Measurements from ENCODE around the gene IL16.

The IL16 gene

DNA sequence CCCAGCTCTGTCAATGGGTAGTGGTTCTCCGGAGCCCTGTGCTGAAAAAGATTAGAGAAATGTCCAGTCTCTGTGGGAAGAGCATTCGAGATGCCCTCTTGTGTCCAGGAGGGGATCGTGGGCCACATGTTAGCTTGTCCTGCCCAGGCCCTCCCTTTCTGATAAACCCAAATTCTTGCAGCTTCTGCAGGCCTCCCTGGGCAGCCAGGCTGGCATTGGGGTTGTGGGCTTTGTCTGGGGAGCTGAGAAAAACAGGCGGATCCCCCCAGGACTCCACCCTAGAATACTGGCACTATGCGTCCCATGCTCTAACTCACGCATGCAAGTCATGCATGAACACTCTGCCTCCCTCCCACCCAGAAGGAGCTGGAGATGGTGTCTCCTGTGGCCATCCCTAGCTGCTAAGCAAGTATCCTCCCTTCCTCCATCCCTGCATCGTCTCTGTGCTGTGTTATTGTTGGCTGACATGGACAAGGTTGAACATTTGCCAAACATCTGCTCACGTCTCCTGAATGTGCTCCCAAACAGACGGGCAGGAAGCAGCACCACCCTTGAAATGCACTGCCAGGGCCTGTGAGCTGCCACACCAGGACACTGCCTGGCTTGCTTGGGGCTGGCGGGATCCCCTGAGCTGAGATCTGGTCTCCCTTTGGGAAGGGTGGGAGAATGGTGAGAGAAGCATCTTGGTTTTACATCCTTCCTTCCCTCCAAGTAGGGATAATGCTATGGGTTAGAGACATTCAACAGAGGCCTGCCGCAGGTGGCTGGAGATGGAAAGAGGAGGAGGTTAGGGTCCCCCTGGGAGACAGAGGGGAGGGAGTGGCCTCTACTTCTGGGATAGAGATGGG lies 36.1 kb upstream of the IL16 start:
- no peak for TF ChIP-seq CTCF (IDR thresholded peaks at IDR 0.05; ENCODE audit: low read length)
- TF ChIP-seq EZH2phosphoT487 (IDR thresholded peaks at IDR 0.05; ENCODE audit: low read length), result no peak
- TF ChIP-seq EZH2 (optimal IDR thresholded peaks at IDR 0.05; ENCODE audit: low read depth, low read length), result no peak
- Histone ChIP-seq H3K27ac (ENCODE audit: low read length) (peak overlapping the region; percentile 1; the same call in 1 of the 2 replicates), H3K27me3 (replicated peaks; ENCODE audit: insufficient read depth, low read length) (no peaks in the 10 kb centered on the region), H3K79me2 (ENCODE audit: low read length) (no peaks in the 10 kb centered on the region), H3K36me3 (replicated peaks; ENCODE audit: insufficient read depth, low read length) (no peaks in the 10 kb centered on the region), H3K9me2 (replicated peaks; ENCODE audit: insufficient read depth, low read length) (no peaks in the 10 kb centered on the region), H4K20me1 (ENCODE audit: insufficient read depth, low read length) (no peaks in the 10 kb centered on the region), H3F3A (ENCODE audit: insufficient read depth, low read length) (peaks cover 7% of the 10 kb centered on the region; the same call in 1 of the 2 replicates), H3K4me2 (ENCODE audit: low read depth, low read length) (no peak overlapping the region), H3K4me3 (ENCODE audit: low read length) (no peak overlapping the region), H3K9me3 (replicated peaks; ENCODE audit: insufficient read depth, low read length) (no peaks in the 10 kb centered on the region), H2AFZ (ENCODE audit: low read length) (peak overlapping the region; percentile 21; the same call in 1 of the 2 replicates), H3K9ac (ENCODE audit: low read length) (no peak overlapping the region), H3K4me1 (ENCODE audit: low read length) (peaks cover 26% of the 10 kb centered on the region)
- DNase-seq, result no peak

- Histone ChIP-seq H3K4me1 (ENCODE audit: low read length) (peaks cover 26% of the 10 kb centered on the region), H4K20me1 (ENCODE audit: insufficient read depth, low read length) (no peaks in the 10 kb centered on the region), H3K27ac (ENCODE audit: low read length) (peak overlapping the region; percentile 1; the same call in 1 of the 2 replicates), H3K4me2 (ENCODE audit: low read depth, low read length) (peak overlapping the region; percentile 29; the same call in 1 of the 2 replicates), H3K27me3 (replicated peaks; ENCODE audit: insufficient read depth, low read length) (no peaks in the 10 kb centered on the region), H3K9ac (ENCODE audit: low read length) (no peak overlapping the region), H3F3A (ENCODE audit: insufficient read depth, low read length) (peaks cover 7% of the 10 kb centered on the region; the same call in 1 of the 2 replicates), H3K36me3 (replicated peaks; ENCODE audit: insufficient read depth, low read length) (no peaks in the 10 kb centered on the region), H3K9me3 (replicated peaks; ENCODE audit: insufficient read depth, low read length) (no peaks in the 10 kb centered on the region), H2AFZ (ENCODE audit: low read length) (peak overlapping the region; percentile 21; the same call in 1 of the 2 replicates), H3K4me3 (ENCODE audit: low read length) (no peak overlapping the region), H3K79me2 (ENCODE audit: low read length) (no peaks in the 10 kb centered on the region), H3K9me2 (replicated peaks; ENCODE audit: insufficient read depth, low read length) (no peaks in the 10 kb centered on the region)
- peak; percentile 75 for DNase-seq
- no peak for TF ChIP-seq EZH2 (optimal IDR thresholded peaks at IDR 0.05; ENCODE audit: low read depth, low read length)
- TF ChIP-seq EZH2phosphoT487 (IDR thresholded peaks at IDR 0.05; ENCODE audit: low read length), result no peak
- no peak for TF ChIP-seq CTCF (IDR thresholded peaks at IDR 0.05; ENCODE audit: low read length)
Observed at GRCh38 chr15:81161160-81161673, 35.5 kb upstream of the IL16 start.

GRCh38 chr15:81161851-81162250 lies 34.8 kb upstream of the IL16 start:
- H3K9me3 ChIP-seq (replicated peaks; ENCODE audit: insufficient read depth, low read length), result no peaks in the 10 kb centered on the region
- no peak overlapping the region for H2AFZ ChIP-seq (ENCODE audit: low read length)
- TF ChIP-seq CTCF (IDR thresholded peaks at IDR 0.05; ENCODE audit: low read length), result no peak
- no peak for TF ChIP-seq EZH2phosphoT487 (IDR thresholded peaks at IDR 0.05; ENCODE audit: low read length)
- TF ChIP-seq EZH2 (optimal IDR thresholded peaks at IDR 0.05; ENCODE audit: low read depth, low read length), result no peak
- no peaks in the 10 kb centered on the region for H3K79me2 ChIP-seq (ENCODE audit: low read length)
- H3K27ac ChIP-seq (ENCODE audit: low read length), result no peak overlapping the region
- no peaks in the 10 kb centered on the region for H4K20me1 ChIP-seq (ENCODE audit: insufficient read depth, low read length)
- H3K4me3 ChIP-seq (ENCODE audit: low read length), result no peak overlapping the region
- peaks cover 7% of the 10 kb centered on the region; the same call in 1 of the 2 replicates for H3F3A ChIP-seq (ENCODE audit: insufficient read depth, low read length)
- H3K4me2 ChIP-seq (ENCODE audit: low read depth, low read length), result peak overlapping the region; percentile 29; the same call in 1 of the 2 replicates
- no peak for DNase-seq
- no peaks in the 10 kb centered on the region for H3K27me3 ChIP-seq (replicated peaks; ENCODE audit: insufficient read depth, low read length)
- no peaks in the 10 kb centered on the region for H3K36me3 ChIP-seq (replicated peaks; ENCODE audit: insufficient read depth, low read length)
- H3K4me1 ChIP-seq (ENCODE audit: low read length), result peaks cover 26% of the 10 kb centered on the region
- no peak overlapping the region for H3K9ac ChIP-seq (ENCODE audit: low read length)
- no peaks in the 10 kb centered on the region for H3K9me2 ChIP-seq (replicated peaks; ENCODE audit: insufficient read depth, low read length)
